Cardiac muscle cell (in vitro differentiated cells and primary cell): ENCODE data around the gene CABP5. TPM values are rescaled to one million over a fixed set of nuclear protein-coding genes. Genes with fewer than 3 reads are reported as not detected.

Experiments used
- DNase-seq, 2 donors: peaks; one replicate each; pipeline versions ENCODE4 v3.0.0 to v3.0.0-alpha.2; 2010 to 2017; ENCODE audit warnings: low read depth in 1 of 2, low spot score in 1 of 2
- H3K27ac ChIP-seq: fragments of 200-600 bp; sonication (generic); 2 replicates; pipeline ENCODE4 v1.5.1; 2016
- H3K27me3 ChIP-seq: fragments of 200-600 bp; sonication (generic); 2 replicates; pipeline ENCODE4 v1.6.0; 2016; ENCODE audit warnings: control low read depth
- H3K36me3 ChIP-seq: fragments of 200-600 bp; sonication (generic); 2 replicates; pipeline ENCODE4 v1.5.1; 2016; ENCODE audit warnings: control low read depth
- H3K4me1 ChIP-seq: fragments of 200-600 bp; sonication (generic); 2 replicates; pipeline ENCODE4 v1.8.1; 2017; ENCODE audit warnings: low read depth, mild to moderate bottlenecking, mixed run types
- H3K4me3 ChIP-seq: fragments of 200-600 bp; sonication (generic); 2 replicates; pipeline ENCODE4 v1.5.1; 2016; ENCODE audit warnings: mild to moderate bottlenecking
- H3K9me3 ChIP-seq: fragments of 200-600 bp; sonication (generic); 2 replicates; pipeline ENCODE4 v1.5.1; 2017; ENCODE audit warnings: low read depth, mild to moderate bottlenecking, control low read depth
- CTCF ChIP-seq: IDR thresholded peaks from 2 replicates; pipeline ENCODE4 v1.5.1; 2012; ENCODE audit warnings: low read depth, mild to moderate bottlenecking, low read length
- polyA plus RNA-seq: library from polyadenylated mRNA; unstranded; fragments of >200 nt; fragmentation: Nextera tagmentation; extraction: Ambion mirVana; gene quantifications from 2 replicates; pipeline ENCODE4 v1.2.1, GENCODE V29; 2016
- total RNA-seq: library from RNA; depleted of rRNA; stranded (reverse); fragments of >200 nt; gene quantifications from 2 replicates; pipeline ENCODE4 v1.2.3, GENCODE V29; 2016

The CABP5 gene
- total and polyA plus RNA-seq, 2 experiments from 2014 or later = not detected

GRCh38 chr19:48059331-48059730, 15.5 kb upstream of the CABP5 start:
- H3K36me3 ChIP-seq = no peaks in the 10 kb centered on the region

GRCh38 chr19:48053856-48054255, 10.0 kb upstream of the CABP5 start:
- Histone ChIP-seq H3K9me3 (no peaks in the 10 kb centered on the region), H3K27me3 (no peaks in the 10 kb centered on the region), H3K4me3 (no peak overlapping the region), H3K36me3 (no peaks in the 10 kb centered on the region), H3K4me1 (no peaks in the 10 kb centered on the region), H3K27ac (no peak overlapping the region)
- TF ChIP-seq CTCF = no peak
- no peak for DNase-seq

More at GRCh38 chr19:48059331-48059730, 15.5 kb upstream of the CABP5 start:
- no peak for TF ChIP-seq CTCF
- Histone ChIP-seq H3K4me3 (no peak overlapping the region), H3K9me3 (no peaks in the 10 kb centered on the region), H3K27me3 (peaks cover 8% of the 10 kb centered on the region), H3K27ac (no peak overlapping the region), H3K4me1 (no peaks in the 10 kb centered on the region)
- no peak for DNase-seq

- Histone ChIP-seq H3K27ac (no peak overlapping the region), H3K4me1 (no peaks in the 10 kb centered on the region), H3K9me3 (no peaks in the 10 kb centered on the region), H3K36me3 (no peaks in the 10 kb centered on the region), H3K4me3 (no peak overlapping the region), H3K27me3 (no peaks in the 10 kb centered on the region)
- DNase-seq = no peak
- no peak for TF ChIP-seq CTCF
Measured at GRCh38 chr19:48053076-48053475, 9.2 kb upstream of the CABP5 start.

- no peaks in the 10 kb centered on the region for H3K9me3 ChIP-seq
- H3K36me3 ChIP-seq = no peaks in the 10 kb centered on the region
- H3K4me3 ChIP-seq = no peak overlapping the region
- no peak for DNase-seq
- no peak for TF ChIP-seq CTCF
- no peak overlapping the region for H3K27ac ChIP-seq
- no peaks in the 10 kb centered on the region for H3K27me3 ChIP-seq
- no peaks in the 10 kb centered on the region for H3K4me1 ChIP-seq
Measured at GRCh38 chr19:48051335-48052033, 7.6 kb upstream of the CABP5 start.

GRCh38 chr19:48044561-48044960, 682 bp upstream of the CABP5 start:
- TF ChIP-seq CTCF = no peak
- DNase-seq = no peak
- Histone ChIP-seq H3K36me3 (no peaks in the 10 kb centered on the region), H3K9me3 (no peaks in the 10 kb centered on the region), H3K4me3 (no peak overlapping the region), H3K27me3 (no peaks in the 10 kb centered on the region), H3K4me1 (no peaks in the 10 kb centered on the region), H3K27ac (no peak overlapping the region)
